GOT3 (cell line): Measurements from ENCODE around the gene NXPH3.

Experiments
- DNase-seq: peaks from one replicate; lab custom pipeline; 2025; ENCODE audit warnings: mixed read lengths; lab: John Stamatoyannopoulos, UW

The NXPH3 gene

DNA sequence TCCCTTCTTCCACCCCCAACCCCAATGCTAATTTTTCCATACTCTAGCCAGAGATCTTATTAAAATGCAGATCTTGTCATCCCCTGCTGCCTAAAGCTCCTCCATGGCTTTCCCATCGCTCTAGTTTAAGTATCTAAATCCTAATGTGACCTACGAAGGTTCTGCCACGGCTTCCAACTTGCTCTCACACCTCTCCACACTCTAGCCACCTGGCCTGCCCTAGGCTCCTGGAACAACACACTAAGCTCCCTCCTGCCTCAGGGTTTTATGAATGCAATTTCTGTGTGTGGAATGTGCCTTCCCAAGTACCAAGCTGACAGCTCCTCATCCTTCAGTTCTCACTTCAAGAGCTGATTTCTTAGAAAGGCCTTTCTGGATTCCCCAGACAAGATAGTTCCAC is 16.6 kb downstream of the NXPH3 start:
- no peak for DNase-seq

- DNase-seq: no peak
Measured at GRCh38 chr17:49595328-49595727, 19.7 kb downstream of the NXPH3 start.

GRCh38 chr17:49595980-49596379 is 20.3 kb downstream of the NXPH3 start:
- DNase-seq: no peak

DNA sequence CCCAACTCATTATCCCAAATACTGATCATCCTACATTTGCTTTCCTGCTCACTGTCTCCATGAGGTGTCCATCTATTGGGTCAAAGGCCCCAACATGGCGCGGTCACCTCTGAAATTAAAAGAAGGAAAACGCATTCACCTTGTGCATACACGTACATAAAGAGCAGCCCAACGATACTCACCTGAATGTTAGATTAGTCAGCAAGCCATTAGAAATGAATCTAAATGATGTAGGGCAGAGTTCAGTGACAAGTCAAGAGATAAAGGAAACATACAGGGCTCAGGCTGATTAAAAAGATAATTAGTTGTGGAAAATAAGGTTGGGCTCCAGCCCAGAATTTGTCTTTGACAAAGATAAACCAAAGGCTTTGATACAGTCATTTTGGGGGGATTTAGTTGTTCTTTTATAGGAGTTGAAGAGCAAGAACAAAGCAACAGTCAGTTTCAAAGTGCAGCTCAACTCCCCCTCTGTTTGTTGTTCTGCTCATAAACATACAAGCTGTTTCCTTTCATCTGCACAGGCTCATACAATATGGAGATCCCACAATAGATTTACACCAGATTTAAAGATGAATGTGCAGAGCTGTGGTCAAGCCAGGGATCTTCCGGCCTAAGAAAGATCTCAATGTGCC is 21.1 kb downstream of the NXPH3 start:
- no peak for DNase-seq

DNA sequence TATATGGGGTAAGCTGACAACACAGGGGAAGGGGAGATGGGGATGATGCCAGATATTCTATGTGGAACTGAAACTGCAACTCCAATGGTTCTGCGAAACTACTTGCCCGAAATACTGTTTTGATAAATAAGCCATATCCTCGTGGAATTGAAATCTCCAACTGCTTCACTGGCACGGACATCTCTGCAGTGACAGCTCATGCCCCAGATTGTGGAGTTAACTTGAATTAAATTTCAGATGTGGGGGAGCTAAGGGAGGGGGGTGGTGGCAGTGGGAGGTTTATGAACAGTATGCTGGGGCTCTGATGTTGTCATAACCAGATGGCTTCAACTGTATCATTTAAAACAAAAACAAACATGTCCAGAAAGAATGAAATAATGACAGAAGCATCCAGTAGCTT is 21.8 kb downstream of the NXPH3 start:
- no peak for DNase-seq

- DNase-seq: no peak
Measured at GRCh38 chr17:49597928-49598655, 22.4 kb downstream of the NXPH3 start.

GRCh38 chr17:49598918-49599317 is 23.2 kb downstream of the NXPH3 start:
- no peak for DNase-seq

DNA sequence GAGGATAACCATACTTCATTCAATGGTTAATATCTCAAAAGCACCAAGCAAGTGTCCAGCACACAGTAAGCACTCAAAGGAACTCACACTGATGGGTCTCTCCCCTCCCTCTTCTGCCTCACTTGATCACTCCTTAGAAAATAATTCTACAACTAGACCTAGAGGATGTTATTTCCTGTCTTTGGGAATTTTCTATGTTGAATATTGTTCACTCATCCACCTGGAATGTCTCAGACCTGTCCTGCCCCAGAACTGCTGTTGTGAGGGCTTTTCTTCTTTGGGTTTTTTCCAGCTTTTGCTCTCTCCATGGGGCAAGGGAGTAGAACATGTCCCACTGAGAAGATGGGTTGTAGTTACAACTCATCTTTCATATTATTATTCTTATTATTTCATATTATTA is 25.3 kb downstream of the NXPH3 start:
- no peak for DNase-seq

GRCh38 chr17:49602783-49603182 is 27.1 kb downstream of the NXPH3 start:
- no peak for DNase-seq

- no peak for DNase-seq
Measured at GRCh38 chr17:49603238-49603637, 27.6 kb downstream of the NXPH3 start.

- no peak for DNase-seq
Measured at GRCh38 chr17:49603720-49604119, 28.0 kb downstream of the NXPH3 start.

DNA sequence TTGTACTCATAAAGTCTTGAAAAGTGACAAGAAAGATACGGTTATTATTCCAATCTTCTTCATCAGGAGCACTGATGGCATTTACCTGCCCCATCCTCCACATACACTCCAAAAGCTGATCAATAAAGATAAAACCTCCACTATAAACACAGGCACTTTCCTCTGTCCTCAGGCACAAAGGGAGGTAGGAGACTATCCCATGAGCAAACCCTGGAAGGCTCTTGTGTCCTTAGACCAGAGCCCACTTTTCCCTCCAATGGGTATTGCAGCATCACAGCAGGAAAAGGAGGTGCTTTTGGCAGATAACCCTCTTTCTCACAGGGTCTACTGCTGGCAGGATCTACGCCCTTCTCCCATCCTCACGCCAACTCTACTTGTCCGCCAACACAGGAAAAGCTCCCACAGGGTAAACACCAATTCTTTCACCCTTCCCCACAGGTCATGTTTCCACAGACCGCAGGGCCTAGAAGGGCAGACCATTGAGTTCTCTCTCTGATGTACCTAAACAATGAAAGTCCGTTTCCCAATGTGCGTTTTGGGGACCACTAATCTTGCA is 28.7 kb downstream of the NXPH3 start:
- DNase-seq: no peak

DNA sequence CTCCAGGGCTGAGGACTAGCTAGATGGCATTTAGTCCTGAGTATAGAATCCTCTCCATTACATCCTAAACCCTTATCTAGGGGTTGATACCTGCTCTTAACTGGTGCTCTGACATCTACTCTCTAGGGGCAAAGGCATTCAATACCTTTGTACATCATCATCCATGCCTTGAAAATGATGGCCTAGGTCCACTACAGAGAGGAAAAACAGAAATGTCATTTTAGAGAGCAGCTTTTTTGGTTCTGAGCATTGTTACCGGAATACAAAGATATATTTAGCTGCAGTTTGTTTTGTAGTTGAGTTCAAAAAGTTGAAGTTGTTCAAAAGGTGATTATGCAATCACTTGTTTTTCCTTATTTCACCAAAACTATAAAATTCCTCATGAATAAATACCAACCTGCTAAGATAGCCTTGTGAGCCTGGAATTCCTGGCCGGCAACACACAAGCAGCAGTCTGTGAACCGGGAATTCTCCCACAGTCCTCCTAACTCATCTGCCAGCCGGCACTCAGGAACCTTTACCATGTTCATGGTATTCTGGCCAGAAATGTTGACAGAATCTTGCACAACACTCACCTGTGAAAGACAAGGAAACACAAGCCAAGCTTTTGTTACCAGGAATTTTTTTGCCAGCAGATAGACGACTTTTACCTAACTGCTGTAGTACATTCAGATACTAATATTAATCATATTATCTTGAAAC is 35.4 kb downstream of the NXPH3 start:
- no peak for DNase-seq

DNA sequence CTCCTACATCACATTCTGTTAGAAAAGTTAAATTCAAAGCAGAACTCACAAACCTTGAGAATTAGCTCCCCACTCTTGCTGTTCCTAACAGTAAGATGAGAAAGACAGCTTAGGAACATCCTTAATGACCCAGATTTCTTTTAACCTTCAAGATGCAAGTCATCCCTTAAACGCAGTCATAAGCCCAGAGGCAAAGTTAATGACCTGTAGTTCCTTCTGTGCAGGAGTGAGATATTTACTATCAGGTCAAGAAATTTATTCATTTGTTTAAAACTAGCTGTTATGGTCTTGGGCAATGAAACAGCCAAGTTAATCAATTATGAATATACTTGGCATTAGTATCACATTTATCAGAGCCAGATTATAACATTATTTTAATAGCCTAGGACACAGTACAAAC is 37.1 kb downstream of the NXPH3 start:
- DNase-seq: no peak

DNA sequence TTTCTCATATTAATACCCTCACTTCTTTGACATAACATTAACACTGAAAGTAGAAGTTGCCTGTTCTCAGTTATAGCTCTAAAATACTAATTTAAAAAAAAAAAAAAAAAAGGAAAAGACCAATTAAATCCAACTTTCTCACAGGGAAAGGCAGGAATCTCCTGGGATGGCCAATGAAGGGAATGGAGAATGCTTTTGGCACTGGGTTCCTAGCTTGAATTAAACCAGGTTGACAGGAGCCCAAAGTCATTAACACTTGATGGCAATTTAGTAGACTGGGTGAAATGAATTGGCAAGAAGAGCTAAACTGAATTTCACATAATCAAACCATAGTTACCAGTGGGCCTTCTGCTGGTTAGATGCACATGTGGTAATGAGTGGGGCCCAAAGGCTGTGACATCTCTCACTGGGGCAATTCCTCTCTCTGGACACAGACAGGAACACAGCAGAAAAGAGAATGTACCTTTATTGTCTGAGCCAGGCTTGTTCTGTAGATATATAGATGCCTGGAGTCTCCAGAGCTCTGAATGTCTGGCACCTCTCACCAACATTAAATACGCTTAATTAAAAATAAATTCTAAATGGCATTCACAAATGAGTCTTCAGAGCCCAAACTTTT is 37.6 kb downstream of the NXPH3 start:
- no peak for DNase-seq

DNA sequence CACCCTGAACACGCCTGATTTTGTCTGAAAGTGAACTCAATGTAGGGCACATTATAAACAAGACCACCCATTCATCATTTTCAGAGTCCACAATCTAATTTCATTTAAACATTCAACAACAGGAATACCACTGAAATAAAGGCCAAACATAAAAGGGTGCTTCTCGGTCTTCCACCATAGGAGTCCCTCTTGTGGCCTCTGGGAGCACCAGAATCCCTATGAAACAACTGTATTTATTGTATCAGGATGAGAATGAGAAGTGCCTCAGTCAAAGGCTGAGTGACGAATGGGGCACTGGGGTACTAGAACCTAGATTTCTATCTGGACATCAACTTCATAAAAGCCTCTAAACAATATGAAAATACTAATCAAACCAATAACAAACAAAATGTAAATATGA is 40.4 kb downstream of the NXPH3 start:
- DNase-seq: no peak

DNA sequence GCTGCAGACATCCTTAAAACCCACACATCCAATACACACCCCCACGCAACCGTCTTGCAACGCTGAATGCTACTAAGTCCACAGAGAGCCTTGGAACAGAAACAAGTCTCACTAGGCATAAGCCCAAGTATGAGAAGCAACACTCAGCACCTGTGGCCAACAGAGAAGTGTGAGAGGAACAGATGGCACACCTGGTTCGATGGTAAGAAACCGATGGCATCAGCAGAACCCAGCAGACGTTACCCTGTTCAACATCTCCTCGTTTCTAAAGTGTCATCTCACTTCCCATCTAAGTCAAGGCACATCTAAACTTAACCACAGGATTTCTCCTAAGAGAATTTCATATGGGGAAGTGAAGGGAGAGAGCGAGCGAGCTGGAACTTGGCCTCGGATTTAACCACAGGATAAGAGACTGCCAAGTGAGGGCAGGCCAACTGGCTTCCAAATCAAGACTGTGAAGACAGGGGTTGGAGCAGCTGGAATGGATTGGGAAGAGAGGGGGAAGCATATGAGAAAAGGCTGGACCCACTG is 41.0 kb downstream of the NXPH3 start:
- no peak for DNase-seq

GRCh38 chr17:49618028-49618611 is 42.4 kb downstream of the NXPH3 start:
- DNase-seq: no peak

DNA sequence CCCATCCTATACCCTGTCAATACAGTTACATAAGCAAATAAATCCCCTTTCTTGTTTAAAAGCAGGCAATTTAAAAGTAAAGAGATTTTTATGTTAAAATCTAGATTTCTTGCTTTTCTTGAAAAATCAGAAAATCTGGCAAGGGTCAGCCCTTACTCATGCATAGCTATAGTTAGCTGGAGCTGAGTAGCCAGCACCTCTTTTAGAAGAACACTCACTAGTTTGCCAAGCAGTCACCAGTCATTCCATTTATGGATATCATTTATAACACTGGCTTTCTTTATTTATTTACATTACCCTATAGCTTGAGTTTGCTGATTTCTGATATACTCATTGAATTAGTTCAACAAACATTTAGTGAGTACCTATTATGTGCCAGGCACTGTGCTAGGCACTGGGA is 45.7 kb downstream of the NXPH3 start:
- DNase-seq: no peak

DNA sequence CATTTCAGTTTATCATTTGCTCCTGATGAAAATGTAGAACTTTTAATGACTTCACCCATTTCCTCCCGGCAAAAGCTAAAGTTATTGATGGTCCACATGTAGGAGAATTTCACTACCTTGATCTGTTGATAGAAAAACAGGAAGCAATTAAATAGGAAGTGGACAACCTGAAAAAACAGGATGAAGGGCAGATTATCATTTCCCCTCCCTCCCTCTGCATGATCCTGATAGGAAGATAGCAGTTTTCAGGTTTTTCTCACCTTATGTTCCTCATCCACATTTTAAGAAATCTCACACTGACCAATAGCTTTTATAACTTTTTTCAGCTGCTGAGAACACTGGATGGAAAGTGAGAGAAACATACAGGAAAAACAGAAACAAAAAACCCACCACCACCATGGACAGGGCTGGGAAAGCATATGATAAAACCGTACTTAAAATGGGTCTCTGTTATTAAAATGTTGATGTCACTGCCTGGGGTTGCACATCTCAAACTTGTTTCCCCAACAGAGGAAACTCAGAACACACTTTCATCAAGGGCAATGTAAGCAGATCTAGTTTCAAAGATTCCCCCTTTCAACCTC is 46.4 kb downstream of the NXPH3 start:
- DNase-seq: no peak

- DNase-seq: no peak
Measured at GRCh38 chr17:49624896-49625295, 49.2 kb downstream of the NXPH3 start.

DNA sequence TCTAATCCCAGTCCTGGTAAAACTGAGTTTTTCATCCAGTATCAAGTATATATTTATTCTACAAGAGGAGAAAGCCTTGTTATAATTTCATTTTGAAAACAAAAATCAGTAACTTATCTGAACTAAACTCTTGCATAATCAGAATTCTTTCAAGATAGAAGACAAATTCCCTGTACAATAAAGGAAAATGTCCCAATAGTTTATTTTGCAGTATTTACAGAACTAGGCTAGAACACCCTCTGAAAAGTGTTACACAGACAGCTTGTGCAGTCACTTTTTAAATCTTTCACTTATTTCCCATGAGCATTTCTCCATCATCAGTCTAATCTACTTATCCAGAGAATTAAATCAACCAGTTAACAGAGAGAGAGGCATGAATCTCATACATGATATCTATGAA is 53.8 kb downstream of the NXPH3 start:
- no peak for DNase-seq
